ENCODE measurements around the gene EPB41L2.
"Not testable (repeated sequence)": the region's sequence is repeated elsewhere in the genome, so short reads cannot be mapped to it uniquely, and the experiment has no call there.

EPB41L2 gene

DNA sequence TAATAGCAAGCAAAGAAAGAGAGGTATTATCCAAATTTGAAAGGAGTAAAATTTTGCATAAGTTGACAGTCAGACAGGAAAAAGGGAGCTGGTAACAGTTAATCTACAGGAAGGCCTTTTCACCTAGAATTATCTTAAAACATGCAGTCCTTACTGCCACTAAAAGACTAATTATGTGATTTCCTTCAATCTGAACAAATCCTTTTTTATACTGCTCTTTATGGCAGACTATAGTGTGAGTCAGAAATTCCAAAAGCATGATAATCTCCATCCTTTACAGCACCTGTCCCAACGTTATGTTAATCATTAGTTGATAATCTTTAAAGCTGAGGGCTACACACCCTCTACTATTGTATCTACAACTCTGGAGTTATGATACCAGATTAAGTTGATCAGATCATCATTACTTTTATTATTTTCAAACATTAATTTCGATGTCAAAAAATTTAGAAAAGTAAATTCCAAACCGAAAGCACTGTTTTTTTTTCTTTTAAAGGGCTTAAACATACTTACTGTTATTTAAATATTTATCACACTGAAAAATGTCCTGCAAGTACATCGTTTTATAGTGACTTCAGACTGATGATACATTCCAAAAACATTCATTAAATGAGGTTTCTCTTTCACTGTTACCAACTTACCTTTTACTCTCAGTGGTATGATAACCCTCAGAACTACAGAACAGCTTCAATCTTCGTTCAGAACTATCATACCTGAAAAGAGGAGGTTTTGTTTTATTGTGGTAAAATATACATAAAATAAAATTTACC is 39.1 kb upstream of the EPB41L2 start:
- no peak for DNase-seq (ENCODE audit: extremely low read depth, insufficient read length)
- Histone ChIP-seq H3K36me3 (ENCODE audit: control insufficient read depth, insufficient read depth, low read length) (no peaks in the 10 kb centered on the region), H3K27me3 (replicated peaks; ENCODE audit: control insufficient read depth, insufficient read depth, low read length) (no peaks in the 10 kb centered on the region), H3K4me3 (replicated peaks; ENCODE audit: low read depth, low read length) (no peak overlapping the region)
- TF ChIP-seq, protein P1, sequence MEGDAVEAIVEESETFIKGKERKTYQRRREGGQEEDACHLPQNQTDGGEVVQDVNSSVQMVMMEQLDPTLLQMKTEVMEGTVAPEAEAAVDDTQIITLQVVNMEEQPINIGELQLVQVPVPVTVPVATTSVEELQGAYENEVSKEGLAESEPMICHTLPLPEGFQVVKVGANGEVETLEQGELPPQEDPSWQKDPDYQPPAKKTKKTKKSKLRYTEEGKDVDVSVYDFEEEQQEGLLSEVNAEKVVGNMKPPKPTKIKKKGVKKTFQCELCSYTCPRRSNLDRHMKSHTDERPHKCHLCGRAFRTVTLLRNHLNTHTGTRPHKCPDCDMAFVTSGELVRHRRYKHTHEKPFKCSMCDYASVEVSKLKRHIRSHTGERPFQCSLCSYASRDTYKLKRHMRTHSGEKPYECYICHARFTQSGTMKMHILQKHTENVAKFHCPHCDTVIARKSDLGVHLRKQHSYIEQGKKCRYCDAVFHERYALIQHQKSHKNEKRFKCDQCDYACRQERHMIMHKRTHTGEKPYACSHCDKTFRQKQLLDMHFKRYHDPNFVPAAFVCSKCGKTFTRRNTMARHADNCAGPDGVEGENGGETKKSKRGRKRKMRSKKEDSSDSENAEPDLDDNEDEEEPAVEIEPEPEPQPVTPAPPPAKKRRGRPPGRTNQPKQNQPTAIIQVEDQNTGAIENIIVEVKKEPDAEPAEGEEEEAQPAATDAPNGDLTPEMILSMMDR (IDR thresholded peaks at IDR 0.05; ENCODE audit: insufficient read depth, low read length, poor library complexity, severe bottlenecking), result no peak

DNA sequence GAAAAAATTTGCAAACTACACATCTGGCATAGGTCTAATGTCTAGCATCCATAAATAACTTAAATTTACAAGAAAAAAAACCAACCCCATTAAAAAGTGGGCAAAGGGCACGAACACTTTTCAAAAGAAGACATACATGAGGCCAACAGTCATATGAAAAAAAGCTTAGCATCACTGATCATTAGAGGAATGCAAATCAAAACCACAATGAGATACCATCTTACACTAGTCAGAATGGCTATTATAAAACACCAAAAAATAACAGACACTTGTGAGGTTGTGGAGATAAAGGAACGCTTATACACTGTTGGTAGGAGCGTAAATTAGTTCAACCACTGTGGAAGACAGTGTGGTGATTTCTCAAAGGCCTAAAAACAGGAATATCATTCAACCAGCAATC is 33.7 kb upstream of the EPB41L2 start:
- Histone ChIP-seq H3K4me3 (replicated peaks; ENCODE audit: low read depth, low read length) (no peak overlapping the region), H3K36me3 (ENCODE audit: control insufficient read depth, insufficient read depth, low read length) (no peaks in the 10 kb centered on the region), H3K27me3 (replicated peaks; ENCODE audit: control insufficient read depth, insufficient read depth, low read length) (no peaks in the 10 kb centered on the region)
- no peak for DNase-seq (ENCODE audit: extremely low read depth, insufficient read length)
- TF ChIP-seq, protein P1 (IDR thresholded peaks at IDR 0.05; ENCODE audit: insufficient read depth, low read length, poor library complexity, severe bottlenecking), result no peak

DNA sequence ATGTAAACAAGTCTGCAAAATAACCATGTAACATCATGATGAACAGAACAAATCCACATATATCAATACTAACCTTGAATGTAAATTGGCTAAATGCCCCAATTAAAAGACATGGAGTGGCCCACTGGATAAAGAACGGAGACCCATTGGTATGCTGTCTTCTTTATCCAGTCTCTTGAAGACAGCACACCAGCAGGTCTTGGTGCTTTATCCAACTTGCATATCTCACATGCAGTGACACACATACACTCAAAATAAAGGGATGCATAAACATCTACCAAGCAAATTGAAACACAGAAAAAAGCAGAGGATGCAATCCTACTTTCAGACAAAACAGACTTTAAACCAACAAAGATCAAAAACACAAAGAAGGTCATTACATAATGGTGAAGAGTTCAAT is 30.3 kb upstream of the EPB41L2 start:
- Histone ChIP-seq H3K4me3 (replicated peaks; ENCODE audit: low read depth, low read length) (no peak overlapping the region), H3K27me3 (replicated peaks; ENCODE audit: control insufficient read depth, insufficient read depth, low read length) (no peaks in the 10 kb centered on the region), H3K36me3 (ENCODE audit: control insufficient read depth, insufficient read depth, low read length) (no peaks in the 10 kb centered on the region)
- TF ChIP-seq, protein P1 (IDR thresholded peaks at IDR 0.05; ENCODE audit: insufficient read depth, low read length, poor library complexity, severe bottlenecking), result no peak
- no peak for DNase-seq (ENCODE audit: extremely low read depth, insufficient read length)

DNA sequence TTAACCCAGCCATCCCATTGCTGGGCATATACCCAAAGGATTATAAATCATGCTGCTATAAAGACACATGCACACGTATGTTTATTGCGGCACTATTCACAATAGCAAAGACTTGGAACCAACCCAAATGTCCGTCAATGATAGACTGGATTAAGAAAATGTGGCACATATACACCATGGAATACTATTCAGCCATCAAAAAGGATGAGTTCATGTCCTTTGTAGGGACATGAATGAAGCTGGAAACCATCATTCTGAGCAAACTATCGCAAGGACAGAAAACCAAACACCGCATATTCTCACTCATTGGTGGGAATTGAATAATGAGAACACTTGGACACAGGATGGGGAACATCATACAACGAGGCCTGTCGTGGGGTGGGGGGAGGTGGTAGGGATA is 28.9 kb upstream of the EPB41L2 start:
- H3K4me3 ChIP-seq (replicated peaks; ENCODE audit: low read depth, low read length); H3K27me3 ChIP-seq (replicated peaks; ENCODE audit: control insufficient read depth, insufficient read depth, low read length); H3K36me3 ChIP-seq (ENCODE audit: control insufficient read depth, insufficient read depth, low read length); DNase-seq (ENCODE audit: extremely low read depth, insufficient read length): not testable (repeated sequence)

DNA sequence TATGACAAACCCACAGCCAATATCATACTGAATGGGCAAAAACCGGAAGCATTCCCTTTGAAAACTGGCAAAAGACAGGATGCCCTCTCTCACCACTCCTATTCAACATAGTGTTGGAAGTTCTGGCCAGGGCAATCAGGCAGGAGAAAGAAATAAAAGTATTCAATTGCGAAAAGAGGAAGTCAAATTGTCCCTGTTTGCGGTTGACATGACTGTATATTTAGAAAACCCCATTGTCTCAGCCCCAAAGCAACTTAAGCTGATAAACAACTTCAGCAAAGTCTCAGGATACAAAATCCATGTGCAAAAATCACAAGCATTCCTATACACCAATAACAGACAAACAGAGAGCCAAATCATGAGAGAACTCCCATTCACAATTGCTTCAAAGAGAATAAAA is 27.3 kb upstream of the EPB41L2 start:
- DNase-seq (ENCODE audit: extremely low read depth, insufficient read length); H3K4me3 ChIP-seq (replicated peaks; ENCODE audit: low read depth, low read length); H3K36me3 ChIP-seq (ENCODE audit: control insufficient read depth, insufficient read depth, low read length); H3K27me3 ChIP-seq (replicated peaks; ENCODE audit: control insufficient read depth, insufficient read depth, low read length): not testable (repeated sequence)

DNA sequence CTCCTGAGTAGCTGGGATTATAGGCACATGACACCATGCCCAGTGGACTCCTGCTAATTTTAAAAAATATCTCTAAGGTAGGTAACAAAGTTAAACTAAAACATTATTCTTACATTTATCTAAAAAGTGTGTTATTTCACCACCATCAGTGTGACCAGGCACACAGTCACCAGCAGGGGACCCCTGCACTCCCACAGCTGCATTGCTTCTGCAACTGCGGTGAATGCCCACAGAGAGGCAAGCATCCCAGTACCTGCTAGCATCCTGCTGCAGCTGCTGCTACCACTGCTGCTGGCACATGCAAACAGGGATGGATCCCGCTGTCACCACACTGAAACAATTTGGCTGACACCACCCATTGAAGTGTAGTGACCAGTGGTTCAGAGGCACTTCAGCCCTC is 21.9 kb upstream of the EPB41L2 start:
- Histone ChIP-seq H3K36me3 (ENCODE audit: control insufficient read depth, insufficient read depth, low read length) (no peaks in the 10 kb centered on the region), H3K27me3 (replicated peaks; ENCODE audit: control insufficient read depth, insufficient read depth, low read length) (no peaks in the 10 kb centered on the region), H3K4me3 (replicated peaks; ENCODE audit: low read depth, low read length) (no peak overlapping the region)
- TF ChIP-seq, protein P1 (IDR thresholded peaks at IDR 0.05; ENCODE audit: insufficient read depth, low read length, poor library complexity, severe bottlenecking), result peak; percentile 20
- DNase-seq (ENCODE audit: extremely low read depth, insufficient read length), result no peak

DNA sequence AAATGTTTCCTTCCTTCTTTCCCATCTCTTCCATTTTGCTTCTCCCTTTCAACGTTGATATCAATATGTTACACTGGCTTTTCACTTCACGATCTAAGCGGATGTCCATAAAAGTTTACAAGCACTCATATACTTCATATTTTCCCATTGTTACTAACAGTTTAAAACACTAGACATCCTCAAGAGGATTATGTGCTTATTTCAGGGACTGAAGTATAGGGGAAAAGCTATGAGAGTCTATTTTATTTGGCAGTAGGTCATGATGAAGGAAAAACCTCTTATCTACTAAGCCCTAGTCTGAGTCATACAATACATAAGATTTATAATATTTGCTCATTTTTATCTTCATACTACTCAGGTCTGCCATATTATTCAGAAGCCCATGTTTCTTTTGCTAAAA is 20.6 kb upstream of the EPB41L2 start:
- TF ChIP-seq, protein P1 (IDR thresholded peaks at IDR 0.05; ENCODE audit: insufficient read depth, low read length, poor library complexity, severe bottlenecking), result no peak
- Histone ChIP-seq H3K36me3 (ENCODE audit: control insufficient read depth, insufficient read depth, low read length) (no peaks in the 10 kb centered on the region), H3K27me3 (replicated peaks; ENCODE audit: control insufficient read depth, insufficient read depth, low read length) (no peaks in the 10 kb centered on the region), H3K4me3 (replicated peaks; ENCODE audit: low read depth, low read length) (no peak overlapping the region)
- no peak for DNase-seq (ENCODE audit: extremely low read depth, insufficient read length)

Measured in GM06990 (cell line).